ENCODE results near the gene PPFIA4. TPM values are rescaled to one million over a fixed set of nuclear protein-coding genes. Genes with fewer than 3 reads are reported as not detected.
A peak's percentile ranks its signal among the peaks of the same experiment; 100 is the strongest.

The PPFIA4 gene
- total RNA-seq, 1 donor from 2014 or later, result 14.7 TPM

DNA sequence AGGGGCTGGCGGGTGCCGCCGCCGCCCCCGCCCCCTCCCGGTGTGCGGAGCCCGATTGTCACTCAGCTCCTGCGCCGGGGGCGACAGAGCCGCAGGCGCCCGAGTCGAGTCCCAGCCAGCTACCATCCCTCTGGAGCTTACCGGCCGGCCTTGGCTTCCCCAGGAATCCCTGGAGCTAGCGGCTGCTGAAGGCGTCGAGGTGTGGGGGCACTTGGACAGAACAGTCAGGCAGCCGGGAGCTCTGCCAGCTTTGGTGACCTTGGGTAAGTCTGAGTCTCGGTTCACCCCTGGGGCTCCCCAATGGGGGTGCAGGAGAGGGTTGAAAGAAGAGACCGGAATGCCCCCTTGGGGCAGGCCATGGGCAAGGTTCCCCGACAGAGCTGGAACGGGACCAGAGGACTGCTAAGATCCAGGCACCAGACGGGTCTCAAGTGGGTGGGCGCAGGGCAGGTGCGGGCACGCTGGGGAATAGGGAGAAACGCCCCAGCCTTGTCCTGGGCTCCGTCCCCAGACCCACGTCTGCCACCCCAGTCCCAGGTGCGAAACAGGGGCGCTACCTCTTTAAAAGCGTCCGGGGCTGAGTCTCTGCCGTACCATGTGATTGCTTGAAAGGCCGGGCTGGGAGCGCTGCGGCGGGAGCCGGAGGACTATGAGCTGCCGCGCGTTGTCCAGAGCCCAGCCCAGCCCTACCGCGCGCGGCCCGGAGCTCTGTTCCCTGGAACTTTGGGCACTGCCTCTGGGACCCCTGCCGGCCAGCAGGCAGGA is 101.6 kb downstream of the PPFIA4 start, which contains the start of gene ADORA1:
TSS of gene ADORA1 (plus strand) at position 61 of the 765 bp plus-strand sequence. CDS start 1,116 bp downstream, outside the sequence.
- TF ChIP-seq, protein P1, sequence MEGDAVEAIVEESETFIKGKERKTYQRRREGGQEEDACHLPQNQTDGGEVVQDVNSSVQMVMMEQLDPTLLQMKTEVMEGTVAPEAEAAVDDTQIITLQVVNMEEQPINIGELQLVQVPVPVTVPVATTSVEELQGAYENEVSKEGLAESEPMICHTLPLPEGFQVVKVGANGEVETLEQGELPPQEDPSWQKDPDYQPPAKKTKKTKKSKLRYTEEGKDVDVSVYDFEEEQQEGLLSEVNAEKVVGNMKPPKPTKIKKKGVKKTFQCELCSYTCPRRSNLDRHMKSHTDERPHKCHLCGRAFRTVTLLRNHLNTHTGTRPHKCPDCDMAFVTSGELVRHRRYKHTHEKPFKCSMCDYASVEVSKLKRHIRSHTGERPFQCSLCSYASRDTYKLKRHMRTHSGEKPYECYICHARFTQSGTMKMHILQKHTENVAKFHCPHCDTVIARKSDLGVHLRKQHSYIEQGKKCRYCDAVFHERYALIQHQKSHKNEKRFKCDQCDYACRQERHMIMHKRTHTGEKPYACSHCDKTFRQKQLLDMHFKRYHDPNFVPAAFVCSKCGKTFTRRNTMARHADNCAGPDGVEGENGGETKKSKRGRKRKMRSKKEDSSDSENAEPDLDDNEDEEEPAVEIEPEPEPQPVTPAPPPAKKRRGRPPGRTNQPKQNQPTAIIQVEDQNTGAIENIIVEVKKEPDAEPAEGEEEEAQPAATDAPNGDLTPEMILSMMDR (IDR thresholded peaks at IDR 0.05), result peak; percentile 59
- peaks cover 26% of the 10 kb centered on the region for H3K4me1 Mint-ChIP-seq (ENCODE audit: low read depth)
- H3K36me3 Mint-ChIP-seq (ENCODE audit: low read depth), result no peaks in the 10 kb centered on the region
- no peaks in the 10 kb centered on the region for H3K9me3 Mint-ChIP-seq (ENCODE audit: low read depth)
- H3K27ac Mint-ChIP-seq (ENCODE audit: unreplicated experiment), result peak within 1 kb of the TSS; percentile 62
- peak; percentile 77 for DNase-seq (ENCODE audit: low spot score)
- H3K27me3 Mint-ChIP-seq (ENCODE audit: low read depth), result peaks cover 18% of the 10 kb centered on the region
- H3K4me3 Mint-ChIP-seq (ENCODE audit: unreplicated experiment), result peak within 1 kb of the TSS; percentile 73

DNA sequence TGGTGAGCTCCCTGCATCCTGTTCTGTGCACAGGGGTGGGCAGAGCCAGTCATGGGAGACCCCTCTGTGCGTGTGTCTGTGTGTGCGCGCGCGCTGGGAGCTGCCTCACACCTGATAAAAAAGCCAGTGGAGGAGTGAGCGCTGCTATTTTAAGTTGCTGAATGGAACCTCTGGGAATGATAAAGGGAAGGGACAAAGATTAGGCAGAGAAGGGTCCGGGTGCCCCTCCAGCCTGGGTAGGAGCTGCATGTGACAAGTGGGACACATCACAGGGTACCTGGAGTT is 102.1 kb downstream of the PPFIA4 start:
- Mint-ChIP-seq H3K27me3 (ENCODE audit: low read depth) (peaks cover 17% of the 10 kb centered on the region), H3K4me1 (ENCODE audit: low read depth) (peaks cover 26% of the 10 kb centered on the region), H3K9me3 (ENCODE audit: low read depth) (no peaks in the 10 kb centered on the region), H3K27ac (ENCODE audit: unreplicated experiment) (no peak overlapping the region), H3K4me3 (ENCODE audit: unreplicated experiment) (peak overlapping the region; percentile 73), H3K36me3 (ENCODE audit: low read depth) (no peaks in the 10 kb centered on the region)
- TF ChIP-seq, protein P1 (IDR thresholded peaks at IDR 0.05), result no peak
- DNase-seq (ENCODE audit: low spot score), result peak; percentile 79

Other genes with a start within 250 kb of the PPFIA4 start
- 123 to 131 TPM (median 126 TPM) in 3 replicates for gene KDM5B, start 218.1 kb upstream of the PPFIA4 start, total RNA-seq
- 4.2 to 6.8 TPM (median 4.5 TPM) in 3 replicates for gene PCAT6, start 215.5 kb upstream of the PPFIA4 start, total RNA-seq
- 14.6 to 16.4 TPM (median 15.3 TPM) in 3 replicates for gene RABIF, start 137.3 kb upstream of the PPFIA4 start, total RNA-seq
- gene KLHL12, start 99.3 kb upstream of the PPFIA4 start, total RNA-seq, result 22.5 to 24.5 TPM (median 24.0 TPM) in 3 replicates
- 69.3 to 73.9 TPM (median 73.7 TPM) in 3 replicates for gene ADIPOR1, start 68.2 kb upstream of the PPFIA4 start, total RNA-seq
- 45.6 to 48.9 TPM (median 46.0 TPM) in 3 replicates for gene CYB5R1, start 59.2 kb upstream of the PPFIA4 start, total RNA-seq
- gene TMEM183A, start 19.1 kb upstream of the PPFIA4 start, total RNA-seq, result 51.4 to 59.1 TPM (median 55.5 TPM) in 3 replicates
- not detected in 3 replicates for gene MYOG, start 59.5 kb downstream of the PPFIA4 start, total RNA-seq
- 0.24 to 2.1 TPM (median 1.7 TPM) in 3 replicates for gene ADORA1, start 101.2 kb downstream of the PPFIA4 start, total RNA-seq
- gene MYBPH, start 149.3 kb downstream of the PPFIA4 start, total RNA-seq, result not detected in 3 replicates
- not detected in 3 replicates for gene CHI3L1, start 160.2 kb downstream of the PPFIA4 start, total RNA-seq
- gene CHIT1, start 203.2 kb downstream of the PPFIA4 start, total RNA-seq, result not detected in 3 replicates

All from chondrocyte (in vitro differentiated cells).